GM23338 (cell line): ENCODE data around the gene GSS. TPM values are rescaled to one million over a fixed set of nuclear protein-coding genes. Genes with fewer than 3 reads are reported as not detected.

Experiments used
- ATAC-seq: fragments of 200-7000 bp; cut with Tn5 transposase; 3 replicates; pipeline ENCODE4 v1.9.1; 2020
- DNase-seq: peaks from one replicate; pipeline ENCODE4 v3.0.0-alpha.2; 2015; ENCODE audit warnings: low spot score
- H2AFZ ChIP-seq: fragments of 200-600 bp; sonication (generic); 2 replicates; pipeline ENCODE4 v1.8.0; 2016; ENCODE audit warnings: antibody characterized with exemption, mild to moderate bottlenecking, moderate library complexity
- H3F3A ChIP-seq: fragments of 200-600 bp; sonication (generic); replicated peaks from 2 replicates; pipeline ENCODE4 v1.8.0; 2017; ENCODE audit warnings: antibody characterized with exemption, mixed run types, low read depth
- H3K27ac ChIP-seq: fragments of 200-600 bp; sonication (generic); 2 replicates; pipeline ENCODE4 v1.6.1; 2016; ENCODE audit warnings: low read depth
- H3K27me3 ChIP-seq: fragments of 200-600 bp; sonication (generic); 2 replicates; pipeline ENCODE4 v1.8.0; 2016; ENCODE audit warnings: mild to moderate bottlenecking, mixed run types, moderate library complexity; ENCODE audit not compliant: insufficient read depth
- H3K36me3 ChIP-seq: fragments of 200-600 bp; sonication (generic); 2 replicates; pipeline ENCODE4 v1.8.0; 2016; ENCODE audit warnings: mild to moderate bottlenecking; ENCODE audit not compliant: insufficient read depth
- H3K4me1 ChIP-seq: fragments of 200-600 bp; sonication (generic); 2 replicates; pipeline ENCODE4 v1.8.0; 2016; ENCODE audit warnings: mild to moderate bottlenecking, moderate library complexity; ENCODE audit not compliant: insufficient read depth
- H3K4me2 ChIP-seq: fragments of 200-600 bp; sonication (generic); 2 replicates; pipeline ENCODE4 v1.7.1; 2017; ENCODE audit warnings: mixed run types
- H3K4me3 ChIP-seq: fragments of 200-600 bp; sonication (generic); 2 replicates; pipeline ENCODE4 v1.6.1; 2016; ENCODE audit warnings: mixed run types
- H3K79me2 ChIP-seq: fragments of 200-600 bp; sonication (generic); replicated peaks from 2 replicates; pipeline ENCODE4 v1.8.0; 2017; ENCODE audit warnings: mild to moderate bottlenecking; ENCODE audit not compliant: insufficient read depth
- H3K9me2 ChIP-seq: fragments of 200-600 bp; sonication (generic); 2 replicates; pipeline ENCODE4 v1.8.0; 2017; ENCODE audit not compliant: insufficient read depth
- H4K20me1 ChIP-seq: fragments of 200-600 bp; sonication (generic); replicated peaks from 2 replicates; pipeline ENCODE4 v1.8.0; 2017; ENCODE audit warnings: mild to moderate bottlenecking; ENCODE audit not compliant: insufficient read depth
- H3K27ac Mint-ChIP-seq: 2 replicates; pipeline ENCODE4 v1.8.0; 2020; ENCODE audit warnings: inconsistent platforms, mild to moderate bottlenecking, moderate library complexity, mixed read lengths
- H3K27me3 Mint-ChIP-seq: 3 replicates; pipeline ENCODE4 v1.8.0; 2022; ENCODE audit warnings: low read depth, mild to moderate bottlenecking, moderate library complexity, mixed read lengths, inconsistent platforms; ENCODE audit not compliant: insufficient read depth, poor library complexity
- H3K36me3 Mint-ChIP-seq: 3 replicates; pipeline ENCODE4 v1.8.0; 2021; ENCODE audit warnings: low read depth, mild to moderate bottlenecking, inconsistent platforms, moderate library complexity, mixed read lengths
- H3K4me1 Mint-ChIP-seq: 3 replicates; pipeline ENCODE4 v1.8.0; 2020; ENCODE audit warnings: mild to moderate bottlenecking, inconsistent platforms, mixed read lengths
- H3K4me3 Mint-ChIP-seq: 3 replicates; pipeline ENCODE4 v1.8.0; 2021; ENCODE audit warnings: moderate library complexity, mild to moderate bottlenecking, inconsistent platforms, mixed read lengths
- H3K9me3 Mint-ChIP-seq: 3 replicates; pipeline ENCODE4 v1.8.0; 2020; ENCODE audit warnings: moderate library complexity, mild to moderate bottlenecking, inconsistent platforms, mixed read lengths
- NANOG ChIP-seq: IDR thresholded peaks from 2 replicates; pipeline ENCODE4 v1.6.1; 2016; ENCODE audit warnings: antibody characterized with exemption, borderline replicate concordance
- POLR2AphosphoS5 ChIP-seq: IDR thresholded peaks from 2 replicates; pipeline ENCODE4 v1.6.1; 2016; ENCODE audit warnings: antibody characterized with exemption, low read depth
- STAT1 ChIP-seq: IDR thresholded peaks from one replicate; pipeline ENCODE4 v1.6.1; 2016; ENCODE audit warnings: antibody characterized with exemption; ENCODE audit not compliant: unreplicated experiment
- ZNF114 ChIP-seq: fragments of 250-450 bp; sonication (Bioruptor Pico); IDR thresholded peaks from 2 replicates; pipeline ENCODE4 v1.5.0; 2020; ENCODE audit warnings: mild to moderate bottlenecking, moderate library complexity
- polyA plus RNA-seq: library from polyadenylated mRNA; unstranded; fragments of >200 nt; fragmentation: Nextera tagmentation; extraction: Ambion mirVana; gene quantifications from 2 replicates; pipeline ENCODE4 v1.2.1, GENCODE V29; 2016
- total RNA-seq: library from RNA; depleted of rRNA; stranded (reverse); fragments of >200 nt; shearing (Covaris generic); gene quantifications from 2 replicates; pipeline ENCODE4 v1.2.3, GENCODE V29; 2014
- TF ChIP-seq, protein P1 (sequence below), 2 experiments: fragments of 200-600 bp in 1 of 2; sonication (generic) in 1 of 2; conservative IDR thresholded peaks; 2 replicates each; pipeline versions ENCODE4 v1.5.1 to v1.6.1; 2016 to 2017; ENCODE audit warnings: antibody characterized with exemption in 2 of 2, low read depth in 2 of 2, mild to moderate bottlenecking in 2 of 2, moderate library complexity in 1 of 2
- TF ChIP-seq, protein P2 (sequence below): IDR thresholded peaks from one replicate; pipeline ENCODE4 v1.6.1; 2018; ENCODE audit warnings: antibody characterized with exemption; ENCODE audit not compliant: unreplicated experiment

Gene GSS
- total and polyA plus RNA-seq, 2 experiments from 2014 or later, result 34.0 to 63.3 TPM

DNA sequence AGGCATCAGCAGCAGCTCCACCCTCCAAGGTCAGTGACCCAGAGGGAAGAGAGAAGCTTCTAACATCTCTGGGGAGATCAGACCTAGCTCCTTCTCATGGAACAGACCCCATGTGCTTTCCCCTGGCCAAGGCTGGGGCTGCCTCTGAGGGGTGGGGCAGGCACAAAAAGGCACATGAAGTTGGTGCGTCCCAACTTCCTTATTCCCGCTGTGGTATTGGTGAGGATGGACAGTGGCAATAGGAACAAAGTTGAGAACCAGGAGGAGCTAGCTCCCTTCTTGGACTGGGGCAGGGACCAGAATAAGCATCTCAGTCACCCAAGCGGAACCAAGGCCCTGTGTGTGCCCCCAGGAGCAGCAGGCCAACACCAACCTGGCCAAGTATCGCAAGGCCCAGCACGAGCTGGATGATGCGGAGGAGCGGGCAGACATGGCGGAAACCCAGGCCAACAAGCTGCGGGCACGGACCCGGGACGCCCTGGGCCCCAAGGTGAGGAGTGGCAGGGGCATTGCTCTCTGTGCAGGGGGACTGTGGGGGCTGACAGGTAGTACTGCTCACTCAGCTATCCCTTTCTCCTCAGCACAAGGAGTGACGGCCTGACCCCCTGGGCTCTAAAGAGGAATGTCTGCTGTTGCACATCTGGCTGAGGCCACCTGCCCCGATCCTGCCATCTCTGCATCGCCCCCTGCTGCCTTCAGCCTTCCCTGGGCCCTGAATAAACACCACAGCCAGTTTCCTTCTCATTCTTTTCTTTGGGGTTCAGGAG lies 46.2 kb upstream of the GSS start:
- Histone ChIP-seq H3K4me3 (no peak overlapping the region), H3K27ac (no peak overlapping the region), H3K79me2 (no peaks in the 10 kb centered on the region), H3K27me3 (no peaks in the 10 kb centered on the region), H3K4me2 (no peak overlapping the region), H3K36me3 (peaks cover 8% of the 10 kb centered on the region; the same call in 1 of the 2 replicates), H3F3A (0 out of 2 replicates have a peak, but pooled peaks cover 6% of the 10 kb centered on the region), H4K20me1 (no peaks in the 10 kb centered on the region; the same call in 1 of the 2 replicates), H3K4me1 (no peaks in the 10 kb centered on the region), H2AFZ (no peak overlapping the region), H3K9me2 (no peaks in the 10 kb centered on the region)
- Mint-ChIP-seq H3K27me3 (peaks cover 26% of the 10 kb centered on the region), H3K27ac (no peak overlapping the region; the same call in 1 of the 2 replicates), H3K4me1 (peaks cover 17% of the 10 kb centered on the region), H3K9me3 (peaks cover 4% of the 10 kb centered on the region; the same call in 2 of the 3 replicates), H3K36me3 (peaks cover 48% of the 10 kb centered on the region), H3K4me3 (no peak overlapping the region; the same call in 2 of the 3 replicates)
- ATAC-seq (peak; percentile 11), DNase-seq (peak; percentile 70)
- no peak for TF ChIP-seq POLR2AphosphoS5
- TF ChIP-seq, protein P1, sequence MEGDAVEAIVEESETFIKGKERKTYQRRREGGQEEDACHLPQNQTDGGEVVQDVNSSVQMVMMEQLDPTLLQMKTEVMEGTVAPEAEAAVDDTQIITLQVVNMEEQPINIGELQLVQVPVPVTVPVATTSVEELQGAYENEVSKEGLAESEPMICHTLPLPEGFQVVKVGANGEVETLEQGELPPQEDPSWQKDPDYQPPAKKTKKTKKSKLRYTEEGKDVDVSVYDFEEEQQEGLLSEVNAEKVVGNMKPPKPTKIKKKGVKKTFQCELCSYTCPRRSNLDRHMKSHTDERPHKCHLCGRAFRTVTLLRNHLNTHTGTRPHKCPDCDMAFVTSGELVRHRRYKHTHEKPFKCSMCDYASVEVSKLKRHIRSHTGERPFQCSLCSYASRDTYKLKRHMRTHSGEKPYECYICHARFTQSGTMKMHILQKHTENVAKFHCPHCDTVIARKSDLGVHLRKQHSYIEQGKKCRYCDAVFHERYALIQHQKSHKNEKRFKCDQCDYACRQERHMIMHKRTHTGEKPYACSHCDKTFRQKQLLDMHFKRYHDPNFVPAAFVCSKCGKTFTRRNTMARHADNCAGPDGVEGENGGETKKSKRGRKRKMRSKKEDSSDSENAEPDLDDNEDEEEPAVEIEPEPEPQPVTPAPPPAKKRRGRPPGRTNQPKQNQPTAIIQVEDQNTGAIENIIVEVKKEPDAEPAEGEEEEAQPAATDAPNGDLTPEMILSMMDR (conservative IDR thresholded peaks at IDR 0.05; ENCODE audit: low read depth in 2 of 2), result peak; percentile 42 to 70

DNA sequence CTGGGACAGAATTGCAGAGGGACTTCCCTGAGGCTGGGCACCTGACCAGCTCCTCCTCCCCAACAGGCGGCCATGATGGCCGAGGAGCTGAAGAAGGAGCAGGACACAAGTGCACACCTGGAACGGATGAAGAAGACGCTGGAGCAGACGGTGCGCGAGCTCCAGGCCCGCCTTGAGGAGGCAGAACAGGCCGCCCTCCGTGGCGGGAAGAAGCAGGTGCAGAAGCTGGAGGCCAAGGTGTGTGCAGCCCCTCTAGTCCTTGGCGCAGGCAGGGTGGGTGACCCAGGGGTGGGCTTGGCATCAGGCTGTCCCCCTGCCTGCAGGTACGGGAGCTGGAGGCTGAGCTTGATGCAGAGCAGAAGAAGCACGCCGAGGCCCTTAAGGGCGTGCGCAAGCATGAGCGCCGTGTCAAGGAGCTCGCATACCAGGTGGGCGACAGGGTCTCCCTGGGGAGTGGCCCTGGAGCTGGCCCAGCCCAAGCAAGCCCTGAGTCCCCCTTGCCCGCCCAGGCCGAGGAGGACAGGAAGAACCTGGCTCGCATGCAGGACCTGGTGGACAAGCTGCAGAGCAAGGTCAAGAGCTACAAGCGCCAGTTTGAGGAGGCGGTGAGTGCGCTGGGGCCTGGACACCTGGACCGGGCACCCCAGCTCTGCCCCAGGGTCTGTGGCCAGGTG lies 45.5 kb upstream of the GSS start:
- ATAC-seq (no peak), DNase-seq (no peak)
- H3K27me3 ChIP-seq, result no peaks in the 10 kb centered on the region
- H3K4me2 ChIP-seq, result no peak overlapping the region
- H3K27me3 Mint-ChIP-seq, result peaks cover 32% of the 10 kb centered on the region
- no peaks in the 10 kb centered on the region for H3K9me2 ChIP-seq
- H3K4me1 ChIP-seq, result no peaks in the 10 kb centered on the region
- H3K4me3 ChIP-seq, result no peak overlapping the region
- no peak overlapping the region for H2AFZ ChIP-seq
- H3K4me1 Mint-ChIP-seq, result peaks cover 19% of the 10 kb centered on the region
- no peaks in the 10 kb centered on the region; the same call in 1 of the 2 replicates for H4K20me1 ChIP-seq
- TF ChIP-seq POLR2AphosphoS5 (no peak), ZNF114 (CRISPR knock-in tag) (no peak), STAT1 (no peak), NANOG (no peak)
- TF ChIP-seq, protein P2, sequence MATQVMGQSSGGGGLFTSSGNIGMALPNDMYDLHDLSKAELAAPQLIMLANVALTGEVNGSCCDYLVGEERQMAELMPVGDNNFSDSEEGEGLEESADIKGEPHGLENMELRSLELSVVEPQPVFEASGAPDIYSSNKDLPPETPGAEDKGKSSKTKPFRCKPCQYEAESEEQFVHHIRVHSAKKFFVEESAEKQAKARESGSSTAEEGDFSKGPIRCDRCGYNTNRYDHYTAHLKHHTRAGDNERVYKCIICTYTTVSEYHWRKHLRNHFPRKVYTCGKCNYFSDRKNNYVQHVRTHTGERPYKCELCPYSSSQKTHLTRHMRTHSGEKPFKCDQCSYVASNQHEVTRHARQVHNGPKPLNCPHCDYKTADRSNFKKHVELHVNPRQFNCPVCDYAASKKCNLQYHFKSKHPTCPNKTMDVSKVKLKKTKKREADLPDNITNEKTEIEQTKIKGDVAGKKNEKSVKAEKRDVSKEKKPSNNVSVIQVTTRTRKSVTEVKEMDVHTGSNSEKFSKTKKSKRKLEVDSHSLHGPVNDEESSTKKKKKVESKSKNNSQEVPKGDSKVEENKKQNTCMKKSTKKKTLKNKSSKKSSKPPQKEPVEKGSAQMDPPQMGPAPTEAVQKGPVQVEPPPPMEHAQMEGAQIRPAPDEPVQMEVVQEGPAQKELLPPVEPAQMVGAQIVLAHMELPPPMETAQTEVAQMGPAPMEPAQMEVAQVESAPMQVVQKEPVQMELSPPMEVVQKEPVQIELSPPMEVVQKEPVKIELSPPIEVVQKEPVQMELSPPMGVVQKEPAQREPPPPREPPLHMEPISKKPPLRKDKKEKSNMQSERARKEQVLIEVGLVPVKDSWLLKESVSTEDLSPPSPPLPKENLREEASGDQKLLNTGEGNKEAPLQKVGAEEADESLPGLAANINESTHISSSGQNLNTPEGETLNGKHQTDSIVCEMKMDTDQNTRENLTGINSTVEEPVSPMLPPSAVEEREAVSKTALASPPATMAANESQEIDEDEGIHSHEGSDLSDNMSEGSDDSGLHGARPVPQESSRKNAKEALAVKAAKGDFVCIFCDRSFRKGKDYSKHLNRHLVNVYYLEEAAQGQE, result no peak
- H3K4me3 Mint-ChIP-seq, result no peak overlapping the region
- no peak overlapping the region for H3K27ac Mint-ChIP-seq
- H3K9me3 Mint-ChIP-seq, result peaks cover 4% of the 10 kb centered on the region; the same call in 2 of the 3 replicates
- H3K79me2 ChIP-seq, result no peaks in the 10 kb centered on the region
- H3K27ac ChIP-seq, result no peak overlapping the region
- peaks cover 46% of the 10 kb centered on the region for H3K36me3 Mint-ChIP-seq
- 0 out of 2 replicates have a peak, but pooled peaks cover 6% of the 10 kb centered on the region for H3F3A ChIP-seq
- peaks cover 3% of the 10 kb centered on the region; the same call in 1 of the 2 replicates for H3K36me3 ChIP-seq
